MCF 10A (cell line): ENCODE measurements around the gene POU4F1. TPM values are rescaled to one million over a fixed set of nuclear protein-coding genes. Genes with fewer than 3 reads are reported as not detected.

Experiments
- BruUV-seq: library from RNA; stranded (reverse); fragments of 400-500 nt; replicated peaks from 2 replicates; lab custom pipeline; 2021; lab: Mats Ljungman, UMichigan
- CTCF ChIA-PET: fragments of 300-600 bp; sonication (Branson Sonifier 250); formaldehyde crosslinking; extraction: SDS; loops from one replicate; lab custom pipeline; 2021; ENCODE audit warnings: antibody characterized with exemption, inconsistent platforms; lab: Yijun Ruan, JAX
- POLR2A ChIA-PET: fragments of 300-600, 350-650 bp; sonication (Branson Sonifier 250); formaldehyde crosslinking; extraction: SDS; loops from one replicate; lab custom pipeline; 2020; ENCODE audit warnings: antibody characterized with exemption, inconsistent platforms; lab: Yijun Ruan, JAX
- DNase-seq: peaks from one replicate; pipeline ENCODE4 v3.0.0-alpha.2; 2018; ENCODE audit not compliant: unreplicated experiment
- H3K27ac Mint-ChIP-seq: one replicate; pipeline ENCODE4 v1.8.0; 2022; ENCODE audit warnings: mild to moderate bottlenecking, low read depth, mixed read lengths; ENCODE audit not compliant: unreplicated experiment
- H3K27me3 Mint-ChIP-seq: one replicate; pipeline ENCODE4 v1.8.0; 2022; ENCODE audit warnings: mixed read lengths; ENCODE audit not compliant: insufficient read depth, unreplicated experiment
- H3K36me3 Mint-ChIP-seq: one replicate; pipeline ENCODE4 v1.8.0; 2022; ENCODE audit warnings: mild to moderate bottlenecking, moderate library complexity, mixed read lengths; ENCODE audit not compliant: insufficient read depth, unreplicated experiment
- H3K4me1 Mint-ChIP-seq: one replicate; pipeline ENCODE4 v1.8.0; 2022; ENCODE audit warnings: mixed read lengths; ENCODE audit not compliant: insufficient read depth, unreplicated experiment
- H3K4me3 Mint-ChIP-seq: one replicate; pipeline ENCODE4 v1.8.0; 2022; ENCODE audit warnings: mild to moderate bottlenecking, moderate library complexity, mixed read lengths; ENCODE audit not compliant: unreplicated experiment
- H3K9me3 Mint-ChIP-seq: one replicate; pipeline ENCODE4 v1.8.0; 2022; ENCODE audit warnings: mixed read lengths; ENCODE audit not compliant: unreplicated experiment
- intact Hi-C: fragments of 100-400 bp; cut with micrococcal nuclease; formaldehyde crosslinking; loops from 2 replicates; pipeline ENCODE4 v1.14.1; 2022
- total RNA-seq: library from RNA; stranded (reverse); gene quantifications from 2 replicates; pipeline ENCODE4 v1.2.3, GENCODE V29; 2022
- TF ChIP-seq, protein P1 (sequence below): fragments of 200-600 bp; IDR thresholded peaks from one replicate; pipeline ENCODE4 v1.8.0; 2022; ENCODE audit warnings: antibody characterized with exemption, mild to moderate bottlenecking; ENCODE audit not compliant: unreplicated experiment

POU4F1 gene
- total RNA-seq, 1 experiment from 2014 or later, result not detected

DNA sequence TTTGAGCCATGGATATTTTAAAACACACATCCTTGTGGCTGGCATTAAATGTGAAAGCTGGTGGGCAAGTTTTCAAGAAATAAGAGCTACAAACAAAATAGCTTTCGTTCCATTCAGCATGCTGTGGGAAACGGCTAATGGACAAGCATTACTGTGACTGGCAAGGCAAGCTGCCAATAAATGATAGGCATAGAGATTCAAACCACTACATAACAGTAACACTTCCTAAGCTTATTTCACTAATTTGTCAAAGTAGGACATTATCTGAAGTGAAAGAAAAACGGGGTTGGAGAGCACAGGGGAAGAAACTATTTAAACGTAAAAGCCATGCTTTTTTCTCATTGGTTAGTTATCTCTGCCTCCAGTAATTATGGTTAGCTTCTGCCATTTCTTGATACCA, 29.6 kb upstream of the POU4F1 start:
- DNase-seq, result no peak
- no peaks in the 10 kb centered on the region for H3K9me3 Mint-ChIP-seq
- no peak overlapping the region for H3K4me3 Mint-ChIP-seq
- CTCF ChIA-PET, result interaction anchor here (0.7 kb wide), 1 partner anchor 123 kb away, joined by 3 read pairs; no protein-coding TSS in a partner anchor
- no peak overlapping the region for H3K27ac Mint-ChIP-seq
- H3K4me1 Mint-ChIP-seq, result no peaks in the 10 kb centered on the region
- BruUV-seq, result no TSS peak
- TF ChIP-seq, protein P1, sequence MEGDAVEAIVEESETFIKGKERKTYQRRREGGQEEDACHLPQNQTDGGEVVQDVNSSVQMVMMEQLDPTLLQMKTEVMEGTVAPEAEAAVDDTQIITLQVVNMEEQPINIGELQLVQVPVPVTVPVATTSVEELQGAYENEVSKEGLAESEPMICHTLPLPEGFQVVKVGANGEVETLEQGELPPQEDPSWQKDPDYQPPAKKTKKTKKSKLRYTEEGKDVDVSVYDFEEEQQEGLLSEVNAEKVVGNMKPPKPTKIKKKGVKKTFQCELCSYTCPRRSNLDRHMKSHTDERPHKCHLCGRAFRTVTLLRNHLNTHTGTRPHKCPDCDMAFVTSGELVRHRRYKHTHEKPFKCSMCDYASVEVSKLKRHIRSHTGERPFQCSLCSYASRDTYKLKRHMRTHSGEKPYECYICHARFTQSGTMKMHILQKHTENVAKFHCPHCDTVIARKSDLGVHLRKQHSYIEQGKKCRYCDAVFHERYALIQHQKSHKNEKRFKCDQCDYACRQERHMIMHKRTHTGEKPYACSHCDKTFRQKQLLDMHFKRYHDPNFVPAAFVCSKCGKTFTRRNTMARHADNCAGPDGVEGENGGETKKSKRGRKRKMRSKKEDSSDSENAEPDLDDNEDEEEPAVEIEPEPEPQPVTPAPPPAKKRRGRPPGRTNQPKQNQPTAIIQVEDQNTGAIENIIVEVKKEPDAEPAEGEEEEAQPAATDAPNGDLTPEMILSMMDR, result no peak
- intact Hi-C loops, result no loop called here
- H3K36me3 Mint-ChIP-seq, result peaks cover 64% of the 10 kb centered on the region
- no peaks in the 10 kb centered on the region for H3K27me3 Mint-ChIP-seq
- POLR2A ChIA-PET, result interaction anchor here (0.6 to 1.1 kb wide), 2 partner anchors 11 to 677 kb away, joined by 3 read pairs; no protein-coding TSS in a partner anchor

DNA sequence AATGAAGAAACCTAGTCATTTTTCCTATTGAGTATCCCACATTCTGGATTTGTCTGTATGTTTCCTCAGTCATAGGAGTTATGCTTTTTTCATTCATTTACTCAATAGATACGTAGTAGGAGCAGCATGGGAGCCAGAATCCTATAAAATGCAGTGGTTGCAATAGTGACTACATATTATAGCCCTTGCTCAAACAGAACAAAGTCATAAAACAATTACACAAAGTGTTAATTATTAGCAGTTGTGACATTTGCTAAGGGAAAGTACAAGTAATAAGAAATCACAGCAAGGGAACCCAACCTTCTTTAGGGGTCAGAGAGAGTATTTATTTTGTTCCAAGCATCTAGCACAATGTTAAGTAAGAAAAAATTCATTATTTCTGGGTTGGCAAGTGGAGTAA, 27.7 kb upstream of the POU4F1 start:
- intact Hi-C loops, result no loop called here
- CTCF ChIA-PET, result interaction anchor here (1.2 kb wide), 1 partner anchor 27 kb away, joined by 4 read pairs; no protein-coding TSS in a partner anchor

DNA sequence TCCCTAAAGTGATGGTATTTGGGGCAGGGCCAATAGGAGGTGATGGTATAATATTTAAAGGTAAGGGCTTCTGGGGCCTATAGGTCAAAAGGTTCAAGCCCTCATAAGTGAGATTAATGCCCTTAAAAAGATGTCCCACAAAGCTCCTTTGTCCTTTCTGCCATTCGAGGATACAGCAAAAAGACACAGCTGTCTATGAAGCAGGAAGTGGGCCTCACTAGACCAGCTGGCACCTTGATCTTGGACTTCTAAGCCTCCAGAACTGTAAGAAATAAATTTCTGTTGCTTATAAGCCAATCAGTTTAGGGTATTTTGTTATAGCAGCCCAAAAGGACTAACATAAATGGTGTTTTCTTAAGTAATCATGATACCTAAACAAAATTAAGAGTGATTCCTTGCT, 27.2 kb upstream of the POU4F1 start:
- intact Hi-C loops, result no loop called here
- no peaks in the 10 kb centered on the region for H3K27me3 Mint-ChIP-seq
- POLR2A ChIA-PET, result no interaction called here
- H3K27ac Mint-ChIP-seq, result no peak overlapping the region
- BruUV-seq, result no TSS peak
- H3K36me3 Mint-ChIP-seq, result peaks cover 52% of the 10 kb centered on the region
- DNase-seq, result no peak
- no peak overlapping the region for H3K4me3 Mint-ChIP-seq
- CTCF ChIA-PET, result interaction anchor here (1.2 kb wide), 1 partner anchor 28 kb away, joined by 4 read pairs; no protein-coding TSS in a partner anchor
- no peaks in the 10 kb centered on the region for H3K9me3 Mint-ChIP-seq
- no peaks in the 10 kb centered on the region for H3K4me1 Mint-ChIP-seq
- TF ChIP-seq, protein P1, result no peak

More for the DNA sequence above, 27.7 kb upstream of the POU4F1 start:
- TF ChIP-seq, protein P1, result no peak
- H3K36me3 Mint-ChIP-seq, result peaks cover 51% of the 10 kb centered on the region
- no peaks in the 10 kb centered on the region for H3K27me3 Mint-ChIP-seq
- DNase-seq, result no peak
- H3K4me1 Mint-ChIP-seq, result no peaks in the 10 kb centered on the region
- H3K27ac Mint-ChIP-seq, result no peak overlapping the region
- POLR2A ChIA-PET, result no interaction called here
- no peaks in the 10 kb centered on the region for H3K9me3 Mint-ChIP-seq
- no TSS peak for BruUV-seq
- no peak overlapping the region for H3K4me3 Mint-ChIP-seq

DNA sequence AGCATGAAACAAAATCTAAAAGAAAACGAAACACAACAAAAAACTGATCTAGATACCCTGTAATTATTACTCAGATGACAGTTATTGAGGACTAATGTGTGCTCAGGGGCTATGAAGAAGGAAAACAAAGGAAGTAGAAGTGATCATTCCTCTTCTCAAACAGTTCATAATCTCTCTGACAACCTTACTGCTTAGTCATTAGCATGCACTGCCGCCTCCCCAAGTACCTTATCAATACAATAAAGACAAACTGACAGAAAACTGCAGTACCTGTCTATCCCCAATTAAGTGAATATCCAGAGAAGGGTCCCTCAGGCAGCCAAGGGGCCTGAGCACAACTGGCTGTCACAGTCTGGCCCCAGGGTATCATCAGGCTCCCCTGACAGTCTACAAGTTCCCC, 22.0 kb upstream of the POU4F1 start:
- intact Hi-C loops, result no loop called here
- Mint-ChIP-seq H3K4me3 (no peak overlapping the region), H3K4me1 (no peaks in the 10 kb centered on the region), H3K9me3 (no peaks in the 10 kb centered on the region), H3K27ac (no peak overlapping the region), H3K36me3 (peaks cover 18% of the 10 kb centered on the region), H3K27me3 (no peaks in the 10 kb centered on the region)
- BruUV-seq, result no TSS peak
- no peak for DNase-seq
- ChIA-PET POLR2A (no interaction called here), CTCF (no interaction called here)
- TF ChIP-seq, protein P1, result no peak
